Measurements from ENCODE around the gene ICE1.

GRCh38 chr5:5437227-5438172 is 15.0 kb downstream of the ICE1 start:
- TF ChIP-seq CTCF (IDR thresholded peaks at IDR 0.05) (no peak), POLR2A (IDR thresholded peaks at IDR 0.05) (no peak)

Measured in testis (tissue), 2 donors.